Muscle layer of duodenum (tissue), 2 donors: ENCODE measurements around the gene MARCHF2.
"Not testable (repeated sequence)": the region's sequence is repeated elsewhere in the genome, so short reads cannot be mapped to it uniquely, and the experiment has no call there.

ENCODE experiments used
- H3K27ac ChIP-seq: one replicate; pipeline ENCODE4 v1.7.0; 2013; ENCODE audit warnings: mild to moderate bottlenecking, low read length
- H3K27me3 ChIP-seq: one replicate; pipeline ENCODE4 v1.7.0; 2013; ENCODE audit warnings: low read depth, mild to moderate bottlenecking, control low read depth, low read length
- H3K36me3 ChIP-seq, 2 donors: one replicate each; pipeline ENCODE4 v1.7.0; 2013; ENCODE audit warnings: low read length in 2 of 2, control low read depth in 1 of 2, mild to moderate bottlenecking in 1 of 2; ENCODE audit not compliant: insufficient read depth in 2 of 2, control insufficient read depth in 1 of 2
- H3K4me1 ChIP-seq, 2 donors: one replicate each; pipeline ENCODE4 v1.7.0; 2013; ENCODE audit warnings: low read length in 2 of 2, mild to moderate bottlenecking in 2 of 2, control low read depth in 1 of 2, moderate library complexity in 1 of 2; ENCODE audit not compliant: insufficient read depth in 2 of 2, control insufficient read depth in 1 of 2
- H3K4me3 ChIP-seq, 2 donors: one replicate each; pipeline ENCODE4 v1.7.0; 2013; ENCODE audit warnings: low read length in 2 of 2, low read depth in 1 of 2, mild to moderate bottlenecking in 1 of 2
- H3K9me3 ChIP-seq, 2 donors: one replicate each; pipeline ENCODE4 v1.7.0; 2013; ENCODE audit warnings: low read length in 2 of 2, control low read depth in 1 of 2, mild to moderate bottlenecking in 1 of 2; ENCODE audit not compliant: control insufficient read depth in 1 of 2
- donor health status: healthy.

Gene MARCHF2

GRCh38 chr19:8412783-8413628, at the start of gene MARCHF2:
Gene MARCHF2 (plus strand): TSS chr19:8413305. CDS start chr19:8421841, 8,536 bp downstream.
- Histone ChIP-seq H3K9me3 (no peaks in the 10 kb centered on the region), H3K4me3 (peak within 1 kb of the TSS; percentile 81 to 86), H3K27me3 (no peaks in the 10 kb centered on the region), H3K27ac (no peak within 1 kb of the TSS), H3K36me3 (no peaks in the 10 kb centered on the region), H3K4me1 (peaks cover 5 to 37% of the 10 kb centered on the region in 2 donors)

GRCh38 chr19:8363803-8364771, 49.0 kb upstream of the MARCHF2 start, which contains the start of gene ANGPTL4:
Gene ANGPTL4 (plus strand): TSS chr19:8364155. CDS start chr19:8364322, 167 bp downstream.
- H3K27me3 ChIP-seq: no peaks in the 10 kb centered on the region
- H3K9me3 ChIP-seq: no peaks in the 10 kb centered on the region
- peak within 1 kb of the TSS; percentile 65 to 84 for H3K4me3 ChIP-seq
- H3K36me3 ChIP-seq: no peaks in the 10 kb centered on the region
- H3K4me1 ChIP-seq: peaks cover 9 to 35% of the 10 kb centered on the region in 2 donors
- peak within 1 kb of the TSS; percentile 86 for H3K27ac ChIP-seq

- Histone ChIP-seq H3K9me3 (no peaks in the 10 kb centered on the region), H3K36me3 (peaks cover 0 to 1% of the 10 kb centered on the region in 2 donors), H3K4me3 (peak overlapping the region in 1 of 2 donors; percentile 28), H3K4me1 (peaks cover 9 to 38% of the 10 kb centered on the region in 2 donors), H3K27me3 (no peaks in the 10 kb centered on the region), H3K27ac (peak overlapping the region; percentile 63)
Observed at GRCh38 chr19:8366121-8366581, 47.0 kb upstream of the MARCHF2 start.

- Histone ChIP-seq H3K4me1 (peaks cover 9 to 38% of the 10 kb centered on the region in 2 donors), H3K4me3 (peak overlapping the region; percentile 10 to 44), H3K9me3 (no peaks in the 10 kb centered on the region), H3K27me3 (no peaks in the 10 kb centered on the region), H3K36me3 (peaks cover 0 to 4% of the 10 kb centered on the region in 2 donors), H3K27ac (peak overlapping the region; percentile 79)
Observed at GRCh38 chr19:8366961-8367326, 46.2 kb upstream of the MARCHF2 start.

GRCh38 chr19:8367327-8368001, 45.6 kb upstream of the MARCHF2 start:
- peak overlapping the region; percentile 10 to 44 for H3K4me3 ChIP-seq
- peak overlapping the region; percentile 79 for H3K27ac ChIP-seq
- peaks cover 0 to 6% of the 10 kb centered on the region in 2 donors for H3K36me3 ChIP-seq
- peaks cover 5 to 33% of the 10 kb centered on the region in 2 donors for H3K4me1 ChIP-seq
- no peaks in the 10 kb centered on the region for H3K9me3 ChIP-seq
- no peaks in the 10 kb centered on the region for H3K27me3 ChIP-seq

- H3K4me1 ChIP-seq: peaks cover 0 to 33% of the 10 kb centered on the region in 2 donors
Observed at GRCh38 chr19:8370176-8371010, 42.7 kb upstream of the MARCHF2 start.

GRCh38 chr19:8371011-8371804, 41.9 kb upstream of the MARCHF2 start:
- H3K27me3 ChIP-seq: no peaks in the 10 kb centered on the region
- H3K27ac ChIP-seq: no peak overlapping the region
- H3K4me1 ChIP-seq: peaks cover 0 to 26% of the 10 kb centered on the region in 2 donors
- no peak overlapping the region for H3K4me3 ChIP-seq
- no peaks in the 10 kb centered on the region for H3K9me3 ChIP-seq
- peaks cover 8 to 21% of the 10 kb centered on the region in 2 donors for H3K36me3 ChIP-seq

More at GRCh38 chr19:8370176-8371010, 42.7 kb upstream of the MARCHF2 start:
- Histone ChIP-seq H3K27ac (no peak overlapping the region), H3K27me3 (no peaks in the 10 kb centered on the region), H3K9me3 (no peaks in the 10 kb centered on the region), H3K4me3 (no peak overlapping the region), H3K36me3 (peaks cover 8 to 19% of the 10 kb centered on the region in 2 donors)

GRCh38 chr19:8373867-8374813, 39.0 kb upstream of the MARCHF2 start:
- Histone ChIP-seq H3K27ac (no peak overlapping the region), H3K4me1 (peaks cover 0 to 2% of the 10 kb centered on the region in 2 donors), H3K27me3 (no peaks in the 10 kb centered on the region), H3K4me3 (no peak overlapping the region), H3K36me3 (peaks cover 8 to 21% of the 10 kb centered on the region in 2 donors), H3K9me3 (no peaks in the 10 kb centered on the region)

GRCh38 chr19:8375766-8376165, 37.3 kb upstream of the MARCHF2 start:
- H3K27me3 ChIP-seq, H3K9me3 ChIP-seq, H3K4me3 ChIP-seq, H3K4me1 ChIP-seq, H3K27ac ChIP-seq: not testable (repeated sequence)
- H3K36me3 ChIP-seq: peaks cover 8 to 21% of the 10 kb centered on the region in 2 donors
